GM12891 (cell line): Measurements from ENCODE around the gene MUC12.
A peak's percentile ranks its signal among the peaks of the same experiment; 100 is the strongest.
"Not testable (repeated sequence)": the region's sequence is repeated elsewhere in the genome, so short reads cannot be mapped to it uniquely, and the experiment has no call there.

Experiments used
- DNase-seq: peaks from one replicate; pipeline ENCODE4 v3.0.0; 2011; ENCODE audit warnings: low spot score; ENCODE audit not compliant: insufficient read length
- FAIRE-seq: peaks from 2 replicates; lab custom pipeline; 2011; peaks lifted over from hg19 to GRCh38; lab: Jason Lieb, UNC
- PAX5 ChIP-seq: IDR thresholded peaks from 2 replicates; pipeline ENCODE4 v1.6.1; 2011; ENCODE audit warnings: low read length, moderate library complexity, mild to moderate bottlenecking; ENCODE audit not compliant: insufficient read depth, severe bottlenecking
- POLR2A ChIP-seq: IDR thresholded peaks from 2 replicates; pipeline ENCODE4 v1.6.1; 2011; ENCODE audit warnings: low read depth, low read length, control low read depth
- POLR2AphosphoS5 ChIP-seq: IDR thresholded peaks from 2 replicates; pipeline ENCODE4 v1.6.1; 2011; ENCODE audit warnings: low read depth, low read length, control low read depth
- POU2F2 ChIP-seq: IDR thresholded peaks from 2 replicates; pipeline ENCODE4 v1.6.1; 2011; ENCODE audit warnings: low read depth, mild to moderate bottlenecking, control low read depth, low read length, moderate library complexity
- SPI1 ChIP-seq: IDR thresholded peaks from 2 replicates; pipeline ENCODE4 v1.6.1; 2011; ENCODE audit warnings: low read depth, low read length, control low read depth
- TAF1 ChIP-seq: IDR thresholded peaks from 2 replicates; pipeline ENCODE4 v1.6.1; 2011; ENCODE audit warnings: low read depth, low read length, control low read depth

The MUC12 gene

DNA sequence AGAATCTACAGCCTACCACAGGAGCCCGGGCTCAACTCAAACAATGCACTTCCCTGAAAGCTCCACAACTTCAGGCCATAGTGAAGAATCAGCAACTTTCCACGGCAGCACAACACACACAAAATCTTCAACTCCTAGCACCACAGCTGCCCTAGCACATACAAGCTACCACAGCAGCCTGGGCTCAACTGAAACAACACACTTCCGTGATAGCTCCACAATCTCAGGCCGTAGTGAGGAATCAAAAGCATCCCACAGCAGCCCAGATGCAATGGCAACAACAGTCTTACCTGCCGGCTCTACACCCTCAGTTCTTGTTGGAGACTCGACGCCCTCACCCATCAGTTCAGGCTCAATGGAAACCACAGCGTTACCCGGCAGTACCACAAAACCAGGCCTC lies 22.3 kb downstream of the MUC12 start:
- DNase-seq: no peak
- TF ChIP-seq POLR2AphosphoS5: no peak
- no peak for TF ChIP-seq SPI1
- TF ChIP-seq POU2F2: no peak
- no peak for TF ChIP-seq TAF1
- TF ChIP-seq POLR2A: no peak
- TF ChIP-seq PAX5: no peak
- FAIRE-seq: no peak

DNA sequence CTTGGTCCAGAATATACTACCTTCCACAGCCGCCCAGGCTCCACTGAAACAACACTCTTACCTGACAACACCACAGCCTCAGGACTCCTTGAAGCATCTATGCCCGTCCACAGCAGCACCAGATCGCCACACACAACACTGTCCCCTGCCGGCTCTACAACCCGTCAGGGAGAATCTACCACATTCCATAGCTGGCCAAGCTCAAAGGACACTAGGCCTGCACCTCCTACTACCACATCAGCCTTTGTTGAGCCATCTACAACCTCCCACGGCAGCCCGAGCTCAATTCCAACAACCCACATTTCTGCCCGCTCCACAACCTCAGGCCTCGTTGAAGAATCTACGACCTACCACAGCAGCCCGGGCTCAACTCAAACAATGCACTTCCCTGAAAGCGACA lies 22.9 kb downstream of the MUC12 start:
- not testable (repeated sequence) for DNase-seq, FAIRE-seq

DNA sequence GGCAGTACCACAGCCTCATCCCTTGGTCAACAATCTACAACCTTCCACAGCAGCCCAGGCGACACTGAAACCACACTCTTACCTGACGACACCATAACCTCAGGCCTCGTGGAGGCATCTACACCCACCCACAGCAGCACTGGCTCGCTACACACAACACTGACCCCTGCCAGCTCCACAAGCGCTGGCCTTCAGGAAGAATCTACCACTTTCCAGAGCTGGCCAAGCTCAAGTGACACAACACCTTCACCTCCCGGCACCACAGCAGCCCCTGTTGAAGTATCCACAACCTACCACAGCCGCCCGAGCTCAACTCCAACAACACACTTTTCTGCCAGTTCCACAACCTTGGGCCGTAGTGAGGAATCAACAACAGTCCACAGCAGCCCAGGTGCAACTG lies 25.3 kb downstream of the MUC12 start:
- not testable (repeated sequence) for FAIRE-seq, DNase-seq

DNA sequence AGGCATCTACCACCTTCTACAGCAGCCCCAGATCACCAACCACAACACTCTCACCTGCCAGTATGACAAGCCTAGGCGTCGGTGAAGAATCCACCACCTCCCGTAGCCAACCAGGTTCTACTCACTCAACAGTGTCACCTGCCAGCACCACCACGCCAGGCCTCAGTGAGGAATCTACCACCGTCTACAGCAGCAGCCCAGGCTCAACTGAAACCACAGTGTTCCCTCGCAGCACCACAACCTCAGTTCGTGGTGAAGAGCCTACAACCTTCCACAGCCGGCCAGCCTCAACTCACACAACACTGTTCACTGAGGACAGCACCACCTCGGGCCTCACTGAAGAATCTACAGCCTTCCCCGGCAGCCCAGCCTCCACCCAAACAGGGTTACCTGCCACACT lies 29.2 kb downstream of the MUC12 start:
- DNase-seq, FAIRE-seq: not testable (repeated sequence)

DNA sequence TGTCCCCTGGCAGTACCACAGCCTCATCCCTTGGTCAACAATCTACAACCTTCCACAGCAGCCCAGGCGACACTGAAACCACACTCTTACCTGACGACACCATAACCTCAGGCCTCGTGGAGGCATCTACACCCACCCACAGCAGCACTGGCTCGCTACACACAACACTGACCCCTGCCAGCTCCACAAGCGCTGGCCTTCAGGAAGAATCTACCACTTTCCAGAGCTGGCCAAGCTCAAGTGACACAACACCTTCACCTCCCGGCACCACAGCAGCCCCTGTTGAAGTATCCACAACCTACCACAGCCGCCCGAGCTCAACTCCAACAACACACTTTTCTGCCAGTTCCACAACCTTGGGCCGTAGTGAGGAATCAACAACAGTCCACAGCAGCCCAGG lies 30.0 kb downstream of the MUC12 start:
- DNase-seq, FAIRE-seq: not testable (repeated sequence)

DNA sequence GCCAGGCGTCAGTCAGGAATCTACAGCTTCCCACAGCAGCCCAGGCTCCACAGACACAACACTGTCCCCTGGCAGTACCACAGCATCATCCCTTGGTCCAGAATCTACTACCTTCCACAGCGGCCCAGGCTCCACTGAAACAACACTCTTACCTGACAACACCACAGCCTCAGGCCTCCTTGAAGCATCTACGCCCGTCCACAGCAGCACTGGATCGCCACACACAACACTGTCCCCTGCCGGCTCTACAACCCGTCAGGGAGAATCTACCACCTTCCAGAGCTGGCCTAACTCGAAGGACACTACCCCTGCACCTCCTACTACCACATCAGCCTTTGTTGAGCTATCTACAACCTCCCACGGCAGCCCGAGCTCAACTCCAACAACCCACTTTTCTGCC lies 30.7 kb downstream of the MUC12 start:
- not testable (repeated sequence) for FAIRE-seq, DNase-seq

DNA sequence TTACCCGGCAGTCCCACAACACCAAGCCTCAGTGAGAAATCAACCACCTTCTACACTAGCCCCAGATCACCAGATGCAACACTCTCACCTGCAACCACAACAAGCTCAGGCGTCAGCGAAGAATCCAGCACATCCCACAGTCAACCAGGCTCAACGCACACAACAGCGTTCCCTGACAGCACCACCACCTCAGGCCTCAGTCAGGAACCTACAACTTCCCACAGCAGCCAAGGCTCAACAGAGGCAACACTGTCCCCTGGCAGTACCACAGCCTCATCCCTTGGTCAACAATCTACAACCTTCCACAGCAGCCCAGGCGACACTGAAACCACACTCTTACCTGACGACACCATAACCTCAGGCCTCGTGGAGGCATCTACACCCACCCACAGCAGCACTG lies 33.0 kb downstream of the MUC12 start:
- DNase-seq, FAIRE-seq: not testable (repeated sequence)

DNA sequence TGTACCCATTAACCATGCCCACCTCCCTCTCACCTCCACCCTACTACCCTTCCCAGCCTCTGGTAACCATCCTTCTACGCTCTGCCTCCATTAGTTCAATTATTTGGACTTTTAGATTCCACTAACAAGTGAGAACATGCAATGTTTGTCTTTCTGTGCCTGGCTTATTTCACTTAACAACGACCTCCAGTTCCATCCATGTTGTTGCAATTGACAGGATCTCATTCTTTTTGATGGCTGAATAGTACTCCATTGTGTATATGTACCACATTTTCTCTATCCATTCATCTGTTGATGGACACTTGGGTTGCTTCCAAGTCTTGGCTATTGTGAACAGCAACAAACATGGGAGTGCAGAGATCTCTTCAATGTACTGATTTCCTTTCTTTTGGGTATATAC lies 38.0 kb downstream of the MUC12 start:
- FAIRE-seq, DNase-seq: not testable (repeated sequence)

DNA sequence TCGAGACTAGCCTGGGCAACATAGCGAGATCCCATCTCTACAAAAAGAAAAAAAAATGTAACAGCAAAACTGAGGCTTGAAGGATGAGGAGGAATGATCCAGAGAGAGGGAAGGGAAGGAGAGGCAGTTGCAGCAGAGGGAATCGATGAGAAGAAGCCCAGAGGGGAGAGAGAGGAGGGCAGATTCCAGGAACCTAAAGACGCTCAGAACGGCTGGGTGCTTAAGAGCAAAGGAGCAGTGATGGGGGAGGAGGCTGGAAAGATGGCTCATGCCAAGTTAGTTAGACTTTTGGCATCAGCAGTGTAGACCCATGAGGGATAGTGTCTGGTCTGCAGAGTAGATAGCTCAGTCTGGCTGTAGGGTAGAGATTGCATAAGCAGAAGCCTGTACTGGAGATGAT lies 40.3 kb downstream of the MUC12 start:
- DNase-seq: no peak
- TF ChIP-seq POLR2A (no peak), PAX5 (no peak), TAF1 (no peak)
- FAIRE-seq: no peak

DNA sequence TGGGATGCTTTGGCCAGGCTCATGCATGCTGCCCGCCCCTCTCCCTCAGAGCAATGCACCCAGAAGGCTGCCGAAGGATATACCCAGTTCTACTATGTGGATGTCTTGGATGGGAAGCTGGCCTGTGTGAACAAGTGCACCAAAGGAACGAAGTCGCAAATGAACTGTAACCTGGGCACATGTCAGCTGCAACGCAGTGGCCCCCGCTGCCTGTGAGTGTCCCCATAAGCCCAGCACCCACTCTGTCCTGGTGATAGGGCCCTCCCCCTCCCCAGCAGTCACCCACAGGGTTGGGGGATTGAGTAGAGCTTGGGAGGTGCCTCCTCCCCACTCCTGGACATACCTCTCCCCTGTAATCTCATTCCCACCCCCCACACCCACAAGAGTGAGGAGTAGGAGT lies 43.6 kb downstream of the MUC12 start:
- TF ChIP-seq POLR2AphosphoS5 (no peak), POLR2A (no peak), TAF1 (no peak), SPI1 (no peak), POU2F2 (no peak), PAX5 (no peak)
- DNase-seq (no peak), FAIRE-seq (no peak)

DNA sequence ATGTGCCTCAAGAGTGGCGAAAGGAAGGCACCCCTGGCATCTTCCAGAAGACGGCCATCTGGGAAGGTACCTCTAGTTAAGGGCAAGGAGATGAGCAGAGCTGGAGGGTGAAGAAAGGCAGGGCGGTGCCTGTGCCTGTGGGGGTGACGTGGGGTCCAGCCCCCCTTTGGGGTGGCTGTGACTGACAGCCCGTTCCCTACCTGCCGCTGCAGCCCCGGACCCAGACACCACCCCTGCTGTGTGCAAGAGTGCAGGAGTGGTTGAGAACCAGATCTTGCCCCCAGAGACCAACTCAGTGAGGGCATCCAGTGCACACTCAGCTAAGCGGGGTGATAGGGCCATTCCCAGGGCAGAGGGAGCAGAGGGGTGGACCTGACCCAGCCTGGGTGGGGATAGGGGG lies 46.3 kb downstream of the MUC12 start:
- no peak for TF ChIP-seq PAX5
- no peak for TF ChIP-seq TAF1
- no peak for TF ChIP-seq POLR2AphosphoS5
- TF ChIP-seq POLR2A: no peak
- TF ChIP-seq SPI1: no peak
- no peak for TF ChIP-seq POU2F2
- FAIRE-seq (no peak), DNase-seq (no peak)

DNA sequence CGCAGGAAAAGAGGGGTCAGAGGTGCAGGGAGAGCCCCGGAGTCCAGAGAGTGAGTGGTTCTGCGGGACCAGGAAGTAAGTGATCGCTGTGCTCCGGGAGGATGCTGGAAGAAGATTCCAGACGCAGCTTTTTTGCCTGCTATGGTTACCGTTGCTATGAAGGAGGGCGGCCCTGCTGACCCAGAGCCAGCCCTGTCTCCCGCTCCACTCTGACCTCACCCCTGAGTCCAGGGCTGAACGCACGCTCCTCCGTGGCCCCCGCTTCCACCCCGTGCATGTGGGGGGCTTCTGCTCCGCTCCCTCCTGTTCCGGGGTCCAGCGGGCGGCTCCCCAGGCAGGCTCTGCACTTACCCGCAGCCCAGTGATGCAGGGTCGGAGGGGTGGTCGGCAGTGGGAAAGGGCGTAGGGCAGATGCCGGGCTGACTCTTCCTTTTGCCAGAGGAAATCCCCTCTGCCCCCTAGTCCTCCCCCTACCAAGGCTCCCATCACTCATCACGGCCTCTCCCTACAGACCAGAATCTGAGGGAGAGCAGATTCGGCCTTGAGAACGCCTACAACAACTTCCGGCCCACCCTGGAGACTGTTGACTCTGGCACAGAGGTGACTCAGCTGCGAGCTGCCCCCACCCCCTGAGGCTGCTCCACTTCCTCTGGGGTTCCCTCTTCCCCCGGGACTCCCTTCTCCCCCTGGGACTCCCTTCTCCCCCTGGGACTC lies 47.9 kb downstream of the MUC12 start:
- peak; percentile 91 for DNase-seq
- no peak for TF ChIP-seq PAX5
- TF ChIP-seq POU2F2: peak; percentile 49; the same call in 1 of the 2 replicates
- peak; percentile 9; the same call in 1 of the 2 replicates for TF ChIP-seq TAF1
- TF ChIP-seq POLR2A: peak; percentile 58
- peak; percentile 65 for TF ChIP-seq POLR2AphosphoS5
- TF ChIP-seq SPI1: peak; percentile 75
- peak; percentile 94 for FAIRE-seq
